NCI-H1092 treated with DMSO at 0.1 percent for 48 hours (cell line): Measurements from ENCODE around the gene MARS1.
A peak's percentile ranks its signal among the peaks of the same experiment; 100 is the strongest.

Experiments used
- DNase-seq: peaks from one replicate; lab custom pipeline; 2025; lab: John Stamatoyannopoulos, UW

MARS1 gene

GRCh38 chr12:57518176-57518919 is 30.5 kb downstream of the MARS1 start:
- DNase-seq = no peak

DNA sequence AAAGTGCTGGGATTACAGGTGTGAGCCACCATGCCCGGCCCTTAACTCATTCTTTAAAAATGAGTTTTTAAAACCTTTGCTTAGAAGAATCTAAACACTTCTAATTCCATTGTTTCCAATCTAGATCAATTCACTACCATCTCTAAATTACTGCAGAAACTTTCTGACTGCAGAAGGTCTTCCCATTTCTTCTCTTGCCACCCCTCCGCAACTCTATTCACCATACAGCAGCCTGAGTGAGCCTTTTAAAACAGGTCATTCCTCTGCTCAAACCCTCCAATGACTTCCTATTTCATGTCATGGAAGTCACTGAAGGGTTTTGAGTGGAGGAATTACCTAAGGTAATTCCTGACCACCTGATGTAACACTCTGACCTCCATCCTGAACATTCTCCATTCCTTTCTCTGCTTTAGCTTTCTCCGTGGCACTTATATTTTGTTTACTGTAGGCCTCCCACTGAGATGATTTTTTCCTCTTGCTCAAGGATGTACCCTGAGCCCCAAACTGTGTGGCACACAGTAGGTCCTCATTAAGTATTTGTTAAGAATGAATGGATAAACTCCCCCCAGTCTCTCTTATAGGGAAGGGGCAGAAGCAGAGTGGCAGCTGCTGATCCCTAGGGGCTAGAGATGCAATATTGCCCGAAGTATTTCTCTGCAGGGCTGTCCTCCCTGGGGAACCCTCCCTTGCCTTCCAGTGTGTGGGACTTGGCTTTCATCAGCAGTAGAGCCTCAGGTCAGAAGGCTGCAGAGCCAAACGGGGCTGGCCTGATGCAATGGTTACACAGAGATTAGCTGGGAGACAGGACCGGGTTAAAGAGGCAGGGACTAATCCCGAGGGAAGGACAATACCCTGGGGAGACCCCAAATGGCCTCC is 31.3 kb downstream of the MARS1 start:
- DNase-seq = no peak

GRCh38 chr12:57519796-57520052 is 31.9 kb downstream of the MARS1 start:
- DNase-seq = peak; percentile 19

GRCh38 chr12:57520053-57520818 is 32.4 kb downstream of the MARS1 start, which contains the start of gene DDIT3:
DDIT3 (minus strand) TSS chr12:57520514; CDS start chr12:57517406, 3,108 bp downstream.
- peak; percentile 96 for DNase-seq

GRCh38 chr12:57521525-57522010 is 33.7 kb downstream of the MARS1 start:
- no peak for DNase-seq

GRCh38 chr12:57522011-57522886 is 34.4 kb downstream of the MARS1 start, which contains the start of gene MBD6:
MBD6 (plus strand) TSS chr12:57522824; CDS start chr12:57524304, 1,480 bp downstream.
- DNase-seq = peak; percentile 71

DNA sequence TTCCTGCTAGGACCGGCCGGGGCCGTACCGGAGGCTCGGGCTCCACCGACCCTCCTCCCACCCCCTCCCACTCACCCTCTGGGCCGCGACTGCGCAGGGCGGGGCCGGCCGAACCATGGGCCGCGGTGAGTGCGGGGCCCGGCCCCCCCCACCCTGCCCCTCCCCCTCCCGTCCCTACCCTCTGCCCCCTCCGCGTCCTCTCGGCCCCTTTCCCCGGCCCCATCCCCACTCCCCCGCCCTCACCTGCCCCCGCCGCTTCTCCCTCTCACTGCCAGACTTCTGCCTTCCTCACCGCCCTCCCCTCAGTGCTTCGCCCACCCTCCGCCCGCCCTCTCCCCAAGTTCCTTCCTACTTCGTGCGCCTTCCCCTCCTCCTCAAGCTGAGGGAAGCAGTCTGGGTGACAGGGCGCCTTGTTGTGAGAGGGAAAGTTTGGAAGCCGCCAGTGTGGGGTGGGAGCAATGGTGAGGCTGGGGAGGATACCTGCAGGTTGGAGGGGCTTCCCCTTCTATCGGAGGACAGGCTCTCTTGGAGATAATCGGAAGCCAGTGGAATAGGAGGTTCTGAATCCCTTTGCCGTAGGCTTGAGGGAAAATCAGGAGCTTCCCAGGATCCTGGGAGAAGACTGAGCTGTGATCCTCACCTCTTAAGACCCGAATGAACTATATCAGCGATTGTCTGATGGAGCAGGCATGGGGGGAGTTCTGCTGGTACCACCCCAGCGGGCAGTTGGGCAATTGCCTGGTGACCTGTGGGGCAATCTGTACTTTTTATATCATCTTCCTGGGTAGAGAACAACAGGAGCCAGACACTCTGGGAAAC is 35.2 kb downstream of the MARS1 start:
- no peak for DNase-seq

GRCh38 chr12:57523706-57524614 is 36.1 kb downstream of the MARS1 start:
- DNase-seq = no peak

- no peak for DNase-seq
Observed at GRCh38 chr12:57524814-57525614, 37.1 kb downstream of the MARS1 start.

DNA sequence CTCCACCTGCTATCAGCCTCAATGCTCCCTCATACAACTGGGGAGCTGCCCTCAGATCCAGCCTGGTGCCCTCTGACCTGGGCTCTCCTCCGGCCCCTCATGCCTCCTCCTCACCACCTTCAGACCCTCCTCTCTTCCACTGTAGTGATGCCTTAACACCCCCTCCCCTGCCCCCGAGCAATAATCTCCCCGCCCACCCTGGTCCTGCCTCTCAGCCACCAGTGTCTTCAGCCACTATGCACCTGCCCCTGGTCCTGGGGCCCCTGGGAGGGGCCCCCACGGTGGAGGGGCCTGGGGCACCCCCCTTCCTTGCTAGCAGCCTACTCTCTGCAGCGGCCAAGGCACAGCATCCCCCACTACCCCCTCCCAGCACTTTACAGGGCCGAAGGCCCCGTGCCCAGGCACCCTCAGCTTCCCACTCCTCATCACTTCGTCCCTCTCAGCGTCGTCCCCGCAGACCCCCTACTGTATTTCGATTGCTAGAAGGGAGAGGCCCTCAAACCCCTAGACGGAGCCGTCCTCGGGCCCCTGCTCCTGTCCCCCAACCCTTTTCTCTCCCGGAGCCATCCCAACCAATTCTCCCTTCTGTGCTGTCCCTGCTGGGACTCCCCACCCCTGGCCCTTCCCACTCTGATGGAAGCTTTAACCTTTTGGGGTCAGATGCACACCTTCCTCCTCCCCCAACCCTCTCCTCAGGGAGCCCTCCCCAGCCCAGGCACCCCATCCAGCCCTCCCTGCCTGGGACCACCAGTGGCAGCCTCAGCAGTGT is 37.9 kb downstream of the MARS1 start:
- DNase-seq = no peak

GRCh38 chr12:57526477-57527126 is 38.7 kb downstream of the MARS1 start:
- no peak for DNase-seq

GRCh38 chr12:57527184-57527583 is 39.3 kb downstream of the MARS1 start:
- no peak for DNase-seq

- no peak for DNase-seq
Observed at GRCh38 chr12:57528176-57528575, 40.3 kb downstream of the MARS1 start.

DNA sequence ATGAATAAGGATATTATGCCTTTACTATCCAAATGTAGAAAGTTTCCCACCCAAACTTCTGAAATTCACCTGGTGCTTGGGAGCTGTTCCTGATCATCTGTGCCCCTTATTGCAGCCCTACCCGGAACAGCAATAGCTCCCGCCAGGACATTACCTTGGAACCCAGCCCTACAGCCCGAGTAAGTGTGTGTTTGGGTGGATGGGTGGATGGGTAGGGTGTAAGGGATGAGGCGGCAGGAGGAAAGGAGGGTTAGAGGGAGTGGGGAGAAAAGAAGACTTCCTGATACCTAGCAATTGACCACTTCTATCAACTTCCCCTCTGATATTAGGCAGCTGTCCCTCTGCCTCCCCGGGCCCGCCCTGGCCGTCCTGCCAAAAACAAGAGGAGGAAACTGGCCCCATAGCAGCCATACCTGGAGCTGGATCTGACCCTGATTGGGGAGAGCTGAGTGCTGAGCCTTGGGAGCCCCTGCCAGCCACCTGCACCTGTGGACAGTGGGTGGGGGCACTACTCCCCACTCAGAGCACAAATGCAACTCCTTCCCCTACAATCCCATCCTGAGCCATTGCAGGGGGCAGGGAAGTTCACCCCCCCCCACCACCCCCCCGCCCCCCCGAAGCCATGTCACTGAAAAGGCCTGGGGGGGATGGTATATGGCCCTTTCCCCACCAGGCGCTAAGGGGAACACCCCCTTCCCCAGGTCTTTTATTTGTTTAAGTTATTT is 41.1 kb downstream of the MARS1 start:
- no peak for DNase-seq

DNA sequence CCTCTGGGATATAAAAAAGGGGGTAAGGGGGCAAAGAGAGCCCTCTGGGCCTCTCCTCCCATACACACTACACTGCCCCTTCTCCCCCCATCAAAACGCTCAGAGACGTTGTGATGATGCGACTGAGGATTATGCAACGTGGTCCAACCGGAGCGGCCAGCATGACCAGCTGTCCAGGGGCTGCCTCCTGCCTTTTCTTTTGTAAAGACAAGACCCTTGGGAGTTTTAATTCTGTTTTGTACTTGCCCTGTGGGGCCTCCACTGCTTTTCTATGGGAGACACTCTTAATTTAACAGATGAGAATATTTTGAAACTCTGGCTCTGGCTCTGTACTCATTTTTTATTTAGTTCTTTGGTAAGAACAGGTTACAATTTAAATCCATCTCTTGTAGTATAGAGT is 42.0 kb downstream of the MARS1 start:
- DNase-seq = no peak

DNA sequence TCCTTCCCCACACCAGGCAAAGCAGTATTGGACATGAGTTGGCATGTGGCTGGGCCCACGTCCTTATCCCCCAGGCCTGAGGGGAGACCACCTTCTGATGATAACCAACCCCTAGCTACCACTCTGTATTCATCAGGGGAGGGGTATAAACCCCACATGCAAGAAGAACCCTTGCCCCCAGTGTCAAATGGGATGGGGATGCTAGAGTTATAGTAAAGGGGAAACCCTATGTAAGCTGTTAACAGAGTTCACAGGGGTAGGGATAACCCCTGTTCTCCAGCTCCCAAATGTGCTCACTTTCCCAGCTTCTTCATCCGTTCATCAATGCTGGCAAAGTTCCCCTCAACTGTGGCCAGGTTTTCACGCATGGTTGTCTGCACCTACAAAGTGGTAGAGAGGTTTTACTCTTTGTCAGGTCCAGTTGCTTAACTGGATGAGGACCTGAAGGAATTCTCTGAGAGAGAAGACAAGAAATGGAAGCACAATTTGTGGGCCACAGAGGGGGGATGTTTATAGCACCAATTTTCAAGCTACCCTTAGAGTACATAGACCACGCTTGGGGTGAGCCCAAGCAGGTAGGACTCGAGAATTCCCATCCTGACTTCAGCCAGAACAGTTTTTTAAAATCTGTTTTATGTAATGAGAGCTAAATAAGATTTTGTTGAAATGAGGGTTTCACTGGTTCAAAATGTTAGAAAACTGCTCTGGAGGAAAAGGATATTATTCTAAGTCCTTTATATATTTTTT is 42.7 kb downstream of the MARS1 start:
- no peak for DNase-seq
